AG04450 (cell line): ENCODE measurements around the gene CCL14. TPM values are rescaled to one million over a fixed set of nuclear protein-coding genes. Genes with fewer than 3 reads are reported as not detected.

ENCODE experiments used
- CTCF ChIA-PET: fragments of 300-600, 350-600 bp; formaldehyde crosslinking; extraction: SDS; loops from one replicate; lab custom pipeline; 2022; ENCODE audit warnings: antibody characterized with exemption, inconsistent platforms; lab: Charles Lee
- POLR2A ChIA-PET: fragments of 350-600 bp; formaldehyde crosslinking; extraction: SDS; loops from one replicate; lab custom pipeline; 2021; ENCODE audit warnings: antibody characterized with exemption, inconsistent platforms; lab: Yijun Ruan, JAX
- DNase-seq: peaks from one replicate; pipeline ENCODE4 v3.0.0-alpha.2; 2011; ENCODE audit warnings: low read depth, low spot score
- H3K27ac ChIP-seq: one replicate; pipeline ENCODE4 v1.5.1; 2012; ENCODE audit warnings: low read depth, low read length, control low read depth
- H3K27me3 ChIP-seq: one replicate; pipeline ENCODE4 v1.6.0; 2012; ENCODE audit warnings: low read length; ENCODE audit not compliant: control insufficient read depth, insufficient read depth
- H3K4me3 ChIP-seq: 2 replicates; pipeline ENCODE4 v1.5.1; 2011; ENCODE audit warnings: mild to moderate bottlenecking, low read depth, low read length, control low read depth
- H3K9me3 ChIP-seq: 2 replicates; pipeline ENCODE4 v1.5.1; 2012; ENCODE audit warnings: low read length; ENCODE audit not compliant: control insufficient read depth, insufficient read depth
- polyA minus RNA-seq: library from RNA; depleted of rRNA, polyadenylated mRNA; stranded (reverse); fragments of >200 nt; gene quantifications from 2 replicates; pipeline ENCODE4 v1.2.3, GENCODE V29; 2011; rRNA and poly(A)+ RNA removed
- polyA plus RNA-seq: library from polyadenylated mRNA; depleted of rRNA; stranded (reverse); fragments of >200 nt; gene quantifications from 2 replicates; pipeline ENCODE4 v1.2.3, GENCODE V29; 2011; rRNA removed
- TF ChIP-seq, protein P1 (sequence below): IDR thresholded peaks from 2 replicates; pipeline ENCODE4 v1.5.1; 2011; ENCODE audit warnings: low read depth, low read length, control low read depth, inconsistent platforms

Gene CCL14
- not detected in 2 replicates for polyA plus RNA-seq
- not detected in 2 replicates for polyA minus RNA-seq

DNA sequence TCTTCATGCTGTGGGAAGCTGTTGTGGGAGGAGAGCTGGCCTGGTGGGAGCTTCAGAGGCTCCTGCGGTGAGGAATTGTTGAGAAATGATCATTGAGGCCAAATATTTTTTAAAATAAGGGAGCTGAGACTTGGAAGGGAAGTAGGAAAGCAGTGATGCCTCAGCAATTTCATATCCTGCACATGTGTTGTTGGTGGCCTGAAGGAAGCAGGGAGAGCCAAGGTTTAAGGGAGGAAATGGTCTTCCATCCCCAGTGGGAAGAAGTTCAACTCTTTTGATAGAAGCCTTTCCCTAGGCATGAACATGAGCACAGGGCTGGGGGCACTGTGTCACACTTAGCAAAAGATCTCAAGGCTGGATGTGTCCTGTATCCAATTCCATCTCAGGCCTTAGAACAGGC is at the start of gene CCL14:
TSS of gene CCL14 (minus strand) at position 87 of the 400 bp plus-strand sequence. CDS start at position 7, 80 bp downstream.
- H3K27ac ChIP-seq: no peak within 1 kb of the TSS
- POLR2A ChIA-PET: no interaction called here
- no peaks in the 10 kb centered on the region for H3K27me3 ChIP-seq
- TF ChIP-seq, protein P1, sequence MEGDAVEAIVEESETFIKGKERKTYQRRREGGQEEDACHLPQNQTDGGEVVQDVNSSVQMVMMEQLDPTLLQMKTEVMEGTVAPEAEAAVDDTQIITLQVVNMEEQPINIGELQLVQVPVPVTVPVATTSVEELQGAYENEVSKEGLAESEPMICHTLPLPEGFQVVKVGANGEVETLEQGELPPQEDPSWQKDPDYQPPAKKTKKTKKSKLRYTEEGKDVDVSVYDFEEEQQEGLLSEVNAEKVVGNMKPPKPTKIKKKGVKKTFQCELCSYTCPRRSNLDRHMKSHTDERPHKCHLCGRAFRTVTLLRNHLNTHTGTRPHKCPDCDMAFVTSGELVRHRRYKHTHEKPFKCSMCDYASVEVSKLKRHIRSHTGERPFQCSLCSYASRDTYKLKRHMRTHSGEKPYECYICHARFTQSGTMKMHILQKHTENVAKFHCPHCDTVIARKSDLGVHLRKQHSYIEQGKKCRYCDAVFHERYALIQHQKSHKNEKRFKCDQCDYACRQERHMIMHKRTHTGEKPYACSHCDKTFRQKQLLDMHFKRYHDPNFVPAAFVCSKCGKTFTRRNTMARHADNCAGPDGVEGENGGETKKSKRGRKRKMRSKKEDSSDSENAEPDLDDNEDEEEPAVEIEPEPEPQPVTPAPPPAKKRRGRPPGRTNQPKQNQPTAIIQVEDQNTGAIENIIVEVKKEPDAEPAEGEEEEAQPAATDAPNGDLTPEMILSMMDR: no peak
- no peak within 1 kb of the TSS for H3K4me3 ChIP-seq
- DNase-seq: no peak
- no peaks in the 10 kb centered on the region for H3K9me3 ChIP-seq
- CTCF ChIA-PET: interaction anchor here (1.1 kb wide), 1 partner anchor 86 kb away, joined by 3 read pairs; no protein-coding TSS in a partner anchor

DNA sequence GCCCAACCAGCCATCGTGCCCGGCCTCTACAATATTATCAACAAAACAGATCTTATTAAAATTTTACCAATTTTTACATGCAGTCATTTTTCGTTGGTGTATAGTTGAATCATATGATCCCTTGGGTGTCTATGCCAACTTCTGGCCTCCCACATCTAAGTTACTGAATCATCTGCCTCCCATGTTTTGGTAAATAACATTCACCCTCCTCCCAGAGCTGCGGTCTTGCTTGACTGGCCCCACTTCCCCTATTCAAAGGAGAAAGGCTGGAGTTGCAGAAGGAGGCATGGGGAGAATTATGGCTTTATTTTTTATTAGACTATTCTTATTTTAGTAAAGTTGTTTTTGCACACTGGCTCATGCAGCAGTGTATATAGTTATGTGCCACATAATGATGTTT is 49.7 kb upstream of the CCL14 start:
- no peak overlapping the region for H3K27ac ChIP-seq
- ChIA-PET CTCF (no interaction called here), POLR2A (no interaction called here)
- DNase-seq: no peak
- no peak overlapping the region for H3K4me3 ChIP-seq
- H3K9me3 ChIP-seq: no peaks in the 10 kb centered on the region
- no peaks in the 10 kb centered on the region for H3K27me3 ChIP-seq
- TF ChIP-seq, protein P1: no peak

DNA sequence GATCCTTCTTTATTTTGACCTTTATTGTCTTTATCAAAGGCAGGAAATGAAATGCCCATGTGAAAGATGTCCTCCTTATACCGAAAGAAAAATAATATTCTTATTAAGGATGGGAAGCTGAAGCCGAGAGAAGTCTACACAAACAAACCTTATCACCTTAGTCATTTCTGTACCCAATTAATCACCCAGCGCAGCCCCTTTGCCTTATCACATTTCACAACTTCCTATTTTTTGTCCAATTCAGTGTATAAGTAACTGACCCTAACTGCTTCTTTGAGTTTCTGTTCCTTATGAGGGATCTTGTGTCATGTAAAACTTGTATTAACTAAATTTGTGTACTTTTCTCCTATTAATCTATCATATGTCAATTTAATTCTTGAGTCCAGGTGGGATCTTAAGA is 47.6 kb upstream of the CCL14 start:
- ChIA-PET CTCF (no interaction called here), POLR2A (no interaction called here)
- DNase-seq: no peak
- Histone ChIP-seq H3K4me3 (no peak overlapping the region), H3K9me3 (no peaks in the 10 kb centered on the region), H3K27ac (no peak overlapping the region), H3K27me3 (no peaks in the 10 kb centered on the region)
- TF ChIP-seq, protein P1: no peak

DNA sequence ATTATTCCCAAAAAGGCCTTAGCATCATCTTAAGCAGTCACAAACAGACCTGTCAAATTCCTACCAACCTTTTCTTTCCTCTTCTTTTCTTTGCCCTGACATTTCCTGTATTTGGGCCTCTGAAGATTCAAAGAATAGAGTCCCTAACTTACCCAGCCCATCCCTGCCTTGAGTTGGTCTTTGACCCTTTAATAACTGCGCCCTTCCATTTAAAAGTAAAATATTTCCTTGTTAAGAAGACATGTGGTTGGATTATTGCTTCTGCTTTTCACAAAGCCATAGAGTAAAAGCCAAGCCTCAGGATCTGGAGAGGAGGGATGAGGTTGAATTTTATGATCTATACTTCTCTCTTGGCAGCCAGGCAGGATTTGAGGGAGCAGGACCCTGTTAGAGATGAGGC is 44.4 kb upstream of the CCL14 start:
- Histone ChIP-seq H3K4me3 (no peak overlapping the region), H3K27me3 (no peaks in the 10 kb centered on the region), H3K27ac (no peak overlapping the region), H3K9me3 (no peaks in the 10 kb centered on the region)
- ChIA-PET POLR2A (no interaction called here), CTCF (no interaction called here)
- no peak for DNase-seq
- TF ChIP-seq, protein P1: no peak

DNA sequence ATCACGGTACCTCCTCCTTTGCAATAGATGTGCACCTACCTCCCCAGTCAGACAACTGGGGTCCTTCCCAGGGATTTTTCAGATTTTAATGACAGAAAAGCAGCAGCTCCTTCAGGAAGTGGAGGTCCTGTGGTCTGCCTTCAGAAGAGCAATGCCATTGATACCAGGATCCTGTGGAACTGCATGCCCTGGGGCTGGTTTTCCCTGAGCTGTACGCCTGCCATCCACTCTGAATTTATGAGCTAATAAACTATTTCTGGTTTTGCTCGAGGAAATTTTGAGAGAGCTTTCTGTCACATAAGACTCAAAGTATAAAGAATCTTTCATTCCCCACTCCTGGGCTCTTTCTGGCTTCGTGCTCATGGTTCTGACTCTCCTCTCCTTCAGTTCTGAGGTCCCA is 41.2 kb upstream of the CCL14 start:
- TF ChIP-seq, protein P1: no peak
- POLR2A ChIA-PET: no interaction called here

More for the DNA sequence above, 41.2 kb upstream of the CCL14 start:
- Histone ChIP-seq H3K9me3 (no peaks in the 10 kb centered on the region), H3K27ac (no peak overlapping the region), H3K4me3 (no peak overlapping the region), H3K27me3 (peaks cover 3% of the 10 kb centered on the region)
- CTCF ChIA-PET: no interaction called here
- DNase-seq: no peak
